HepG2 (cell line): ENCODE results near the gene RABL6. TPM values are rescaled to one million over a fixed set of nuclear protein-coding genes. Genes with fewer than 3 reads are reported as not detected.
A peak's percentile ranks its signal among the peaks of the same experiment; 100 is the strongest.

Source experiments
- ATM ChIP-seq: fragments of 450-650 bp; IDR thresholded peaks from 2 replicates; pipeline ENCODE4 v1.7.1; 2017; ENCODE audit warnings: mild to moderate bottlenecking, borderline replicate concordance
- DMAP1 ChIP-seq: IDR thresholded peaks from 2 replicates; pipeline ENCODE4 v1.6.1; 2016
- ELK4 ChIP-seq: sonication (generic); formaldehyde crosslinking; IDR thresholded peaks from 2 replicates; pipeline ENCODE4 v1.9.0; 2021; ENCODE audit warnings: missing genetic modification reagents, borderline replicate concordance
- FOXK1 ChIP-seq: sonication (generic); formaldehyde crosslinking; IDR thresholded peaks from 2 replicates; pipeline ENCODE4 v1.4.0; 2020; ENCODE audit warnings: low read depth, missing genetic modification reagents, borderline replicate concordance
- FOXP4 ChIP-seq: sonication (generic); formaldehyde crosslinking; IDR thresholded peaks from 2 replicates; pipeline ENCODE4 v1.4.0; 2020; ENCODE audit warnings: missing genetic modification reagents
- GMEB1 ChIP-seq: sonication (generic); formaldehyde crosslinking; IDR thresholded peaks from 2 replicates; pipeline ENCODE4 v1.5.1; 2020; ENCODE audit warnings: missing genetic modification reagents, mild to moderate bottlenecking, borderline replicate concordance
- HIC2 ChIP-seq: sonication (generic); formaldehyde crosslinking; IDR thresholded peaks from 2 replicates; pipeline ENCODE4 v1.9.0; 2022; ENCODE audit warnings: low read depth, missing genetic modification reagents
- MEF2D ChIP-seq: sonication (generic); formaldehyde crosslinking; IDR thresholded peaks from 2 replicates; pipeline ENCODE4 v1.5.1; 2020; ENCODE audit warnings: mild to moderate bottlenecking, missing genetic modification reagents
- PRDM4 ChIP-seq: sonication (generic); formaldehyde crosslinking; IDR thresholded peaks from 2 replicates; pipeline ENCODE4 v1.9.0; 2021; ENCODE audit warnings: missing genetic modification reagents, borderline replicate concordance
- PREB ChIP-seq: sonication (generic); formaldehyde crosslinking; IDR thresholded peaks from 2 replicates; pipeline ENCODE4 v1.4.0; 2020; ENCODE audit warnings: missing genetic modification reagents
- ZBTB49 ChIP-seq: sonication (generic); formaldehyde crosslinking; IDR thresholded peaks from 2 replicates; pipeline ENCODE4 v1.4.0; 2020; ENCODE audit warnings: missing genetic modification reagents, borderline replicate concordance
- ZKSCAN5 ChIP-seq: sonication (generic); formaldehyde crosslinking; IDR thresholded peaks from 2 replicates; pipeline ENCODE4 v1.5.1; 2020; ENCODE audit warnings: mild to moderate bottlenecking, missing genetic modification reagents
- ZNF598 ChIP-seq: sonication (generic); formaldehyde crosslinking; IDR thresholded peaks from 2 replicates; pipeline ENCODE4 v1.5.1; 2020; ENCODE audit warnings: mild to moderate bottlenecking, missing genetic modification reagents, borderline replicate concordance
- ZNF891 ChIP-seq: sonication (generic); formaldehyde crosslinking; IDR thresholded peaks from 2 replicates; pipeline ENCODE4 v1.5.0; 2020; ENCODE audit warnings: mild to moderate bottlenecking, missing genetic modification reagents
- polyA plus RNA-seq, 8 experiments: library from polyadenylated mRNA; depleted of rRNA in 3 of 8; stranded (reverse) in 7 of 8; unstranded in 1 of 8; fragments of >200 nt; fragmentation: Illumina TruSeq in 4 of 8; extraction: Trizol in 4 of 8; gene quantifications; 2 replicates each; pipeline versions ENCODE4 v1.2.1 to v1.2.3, GENCODE V29; 2011 to 2016; ENCODE audit warnings: low read depth in 4 of 8, missing spikeins in 1 of 8, mixed read lengths in 1 of 8; ENCODE audit not compliant: insufficient read depth in 1 of 8
- total RNA-seq, 5 experiments: library from RNA; depleted of rRNA; stranded (reverse); fragments of >200 nt; fragmentation: Illumina TruSeq; extraction: Trizol; gene quantifications; 2 replicates each; pipeline ENCODE4 v1.2.3, GENCODE V29; 2016; ENCODE audit warnings: low read depth in 1 of 5

Gene RABL6
- total and polyA plus RNA-seq, 2 of the 13 experiments (the other 11 are each of a cell fraction or from before 2014, with no cell fraction given), result 81.5 to 125 TPM

- TF ChIP-seq ZBTB49 (CRISPR knock-in tag), result no peak
- peak; percentile 64; the same call in 1 of the 2 replicates for TF ChIP-seq FOXK1 (CRISPR knock-in tag)
- 0 out of 2 replicates have a peak, but pooled peaks have one; percentile 18 for TF ChIP-seq ZNF891 (CRISPR knock-in tag)
- TF ChIP-seq PRDM4 (CRISPR knock-in tag), result no peak
- no peak for TF ChIP-seq ZKSCAN5 (CRISPR knock-in tag)
- TF ChIP-seq PREB (CRISPR knock-in tag), result no peak; the same call in 1 of the 2 replicates
- peak; percentile 90 for TF ChIP-seq FOXP4
- peak; percentile 87 for TF ChIP-seq MEF2D (CRISPR knock-in tag)
- TF ChIP-seq ZNF598 (CRISPR knock-in tag), result 0 out of 2 replicates have a peak, but pooled peaks have one; percentile 50
- no peak for TF ChIP-seq ATM
- peak; percentile 44; the same call in 1 of the 2 replicates for TF ChIP-seq GMEB1
- peak; percentile 70 for TF ChIP-seq DMAP1 (CRISPR knock-in tag)
- TF ChIP-seq HIC2 (CRISPR knock-in tag), result peak; percentile 98
- TF ChIP-seq ELK4 (CRISPR knock-in tag), result no peak
Observed at GRCh38 chr9:136799079-136799853, 8.5 kb upstream of the RABL6 start (continued).
